WERI-Rb-1 (cell line): ENCODE data around the gene ARMH1.
A peak's percentile ranks its signal among the peaks of the same experiment; 100 is the strongest.

Source experiments
- DNase-seq: peaks from one replicate; pipeline ENCODE4 v3.0.0-alpha.2; 2020
- H3K27ac ChIP-seq: fragments of 250-450 bp; sonication (Bioruptor Pico); 2 replicates; pipeline ENCODE4 v1.5.1; 2020; ENCODE audit warnings: mild to moderate bottlenecking, moderate library complexity
- H3K27me3 ChIP-seq: fragments of 250-450 bp; sonication (Bioruptor Pico); 2 replicates; pipeline ENCODE4 v1.5.1; 2021; ENCODE audit warnings: mild to moderate bottlenecking, low read depth, moderate library complexity; ENCODE audit not compliant: insufficient read depth, severe bottlenecking
- H3K36me3 ChIP-seq: fragments of 250-450 bp; sonication (Bioruptor Pico); 2 replicates; pipeline ENCODE4 v1.5.1; 2020; ENCODE audit warnings: mild to moderate bottlenecking, moderate library complexity
- H3K4me3 ChIP-seq: 2 replicates; pipeline ENCODE4 v1.5.1; 2011; ENCODE audit warnings: low read depth, mild to moderate bottlenecking, control low read depth, low read length
- H3K9me3 ChIP-seq: fragments of 250-450 bp; sonication (Bioruptor Pico); 2 replicates; pipeline ENCODE4 v1.5.1; 2021; ENCODE audit warnings: mild to moderate bottlenecking, moderate library complexity; ENCODE audit not compliant: severe bottlenecking
- TF ChIP-seq, protein P1 (sequence below): IDR thresholded peaks from 2 replicates; pipeline ENCODE4 v1.5.1; 2011; ENCODE audit warnings: low read depth, mild to moderate bottlenecking, control low read depth, inconsistent platforms, low read length

Gene ARMH1

GRCh38 chr1:44720281-44720680, 45.8 kb downstream of the ARMH1 start:
- Histone ChIP-seq H3K27ac (no peak overlapping the region), H3K9me3 (no peaks in the 10 kb centered on the region), H3K36me3 (no peaks in the 10 kb centered on the region), H3K27me3 (no peaks in the 10 kb centered on the region), H3K4me3 (no peak overlapping the region)
- no peak for DNase-seq
- TF ChIP-seq, protein P1, sequence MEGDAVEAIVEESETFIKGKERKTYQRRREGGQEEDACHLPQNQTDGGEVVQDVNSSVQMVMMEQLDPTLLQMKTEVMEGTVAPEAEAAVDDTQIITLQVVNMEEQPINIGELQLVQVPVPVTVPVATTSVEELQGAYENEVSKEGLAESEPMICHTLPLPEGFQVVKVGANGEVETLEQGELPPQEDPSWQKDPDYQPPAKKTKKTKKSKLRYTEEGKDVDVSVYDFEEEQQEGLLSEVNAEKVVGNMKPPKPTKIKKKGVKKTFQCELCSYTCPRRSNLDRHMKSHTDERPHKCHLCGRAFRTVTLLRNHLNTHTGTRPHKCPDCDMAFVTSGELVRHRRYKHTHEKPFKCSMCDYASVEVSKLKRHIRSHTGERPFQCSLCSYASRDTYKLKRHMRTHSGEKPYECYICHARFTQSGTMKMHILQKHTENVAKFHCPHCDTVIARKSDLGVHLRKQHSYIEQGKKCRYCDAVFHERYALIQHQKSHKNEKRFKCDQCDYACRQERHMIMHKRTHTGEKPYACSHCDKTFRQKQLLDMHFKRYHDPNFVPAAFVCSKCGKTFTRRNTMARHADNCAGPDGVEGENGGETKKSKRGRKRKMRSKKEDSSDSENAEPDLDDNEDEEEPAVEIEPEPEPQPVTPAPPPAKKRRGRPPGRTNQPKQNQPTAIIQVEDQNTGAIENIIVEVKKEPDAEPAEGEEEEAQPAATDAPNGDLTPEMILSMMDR, result no peak

GRCh38 chr1:44721485-44722361, 47.2 kb downstream of the ARMH1 start:
- H3K4me3 ChIP-seq, result no peak overlapping the region
- TF ChIP-seq, protein P1, result no peak
- H3K27me3 ChIP-seq, result no peaks in the 10 kb centered on the region
- peak; percentile 22 for DNase-seq
- peak overlapping the region; percentile 73 for H3K27ac ChIP-seq
- H3K9me3 ChIP-seq, result no peaks in the 10 kb centered on the region
- no peaks in the 10 kb centered on the region for H3K36me3 ChIP-seq

DNA sequence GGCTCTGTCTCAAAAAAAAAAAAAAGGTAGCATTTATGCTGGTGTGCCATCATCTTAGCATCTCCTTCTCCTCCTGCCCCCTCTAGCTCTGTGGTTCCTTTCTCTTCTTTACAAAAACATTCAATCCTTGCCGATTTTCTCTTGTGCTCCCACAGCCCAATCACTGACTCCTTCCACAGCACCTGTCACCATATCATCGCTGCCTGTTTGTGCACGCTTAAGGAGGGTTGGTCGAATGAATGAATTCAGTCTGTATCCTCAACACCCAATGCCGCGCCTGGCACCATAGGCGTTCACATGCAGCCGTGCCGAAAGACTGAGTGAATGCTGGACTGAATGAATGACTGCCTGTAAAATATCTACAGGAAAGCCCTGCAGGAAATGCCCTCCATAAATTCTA, 48.5 kb downstream of the ARMH1 start:
- H3K9me3 ChIP-seq, result no peaks in the 10 kb centered on the region
- no peak overlapping the region for H3K4me3 ChIP-seq
- no peaks in the 10 kb centered on the region for H3K27me3 ChIP-seq
- H3K36me3 ChIP-seq, result no peaks in the 10 kb centered on the region
- no peak for DNase-seq
- TF ChIP-seq, protein P1, result no peak
- no peak overlapping the region for H3K27ac ChIP-seq

- no peak overlapping the region for H3K27ac ChIP-seq
- H3K9me3 ChIP-seq, result no peaks in the 10 kb centered on the region
- no peaks in the 10 kb centered on the region for H3K36me3 ChIP-seq
- H3K4me3 ChIP-seq, result no peak overlapping the region
- TF ChIP-seq, protein P1, result no peak
- no peak for DNase-seq
- H3K27me3 ChIP-seq, result no peaks in the 10 kb centered on the region
These were observed 49.2 kb downstream of the ARMH1 start for GRCh38 chr1:44723496-44724295.

- H3K4me3 ChIP-seq, result no peak overlapping the region
- no peaks in the 10 kb centered on the region for H3K27me3 ChIP-seq
- no peak for DNase-seq
- H3K36me3 ChIP-seq, result no peaks in the 10 kb centered on the region
- TF ChIP-seq, protein P1, result no peak
- no peak overlapping the region for H3K27ac ChIP-seq
- H3K9me3 ChIP-seq, result no peaks in the 10 kb centered on the region
These were observed 49.9 kb downstream of the ARMH1 start for GRCh38 chr1:44724296-44724954.
